ENCODE results near the gene GCGR.

DNA sequence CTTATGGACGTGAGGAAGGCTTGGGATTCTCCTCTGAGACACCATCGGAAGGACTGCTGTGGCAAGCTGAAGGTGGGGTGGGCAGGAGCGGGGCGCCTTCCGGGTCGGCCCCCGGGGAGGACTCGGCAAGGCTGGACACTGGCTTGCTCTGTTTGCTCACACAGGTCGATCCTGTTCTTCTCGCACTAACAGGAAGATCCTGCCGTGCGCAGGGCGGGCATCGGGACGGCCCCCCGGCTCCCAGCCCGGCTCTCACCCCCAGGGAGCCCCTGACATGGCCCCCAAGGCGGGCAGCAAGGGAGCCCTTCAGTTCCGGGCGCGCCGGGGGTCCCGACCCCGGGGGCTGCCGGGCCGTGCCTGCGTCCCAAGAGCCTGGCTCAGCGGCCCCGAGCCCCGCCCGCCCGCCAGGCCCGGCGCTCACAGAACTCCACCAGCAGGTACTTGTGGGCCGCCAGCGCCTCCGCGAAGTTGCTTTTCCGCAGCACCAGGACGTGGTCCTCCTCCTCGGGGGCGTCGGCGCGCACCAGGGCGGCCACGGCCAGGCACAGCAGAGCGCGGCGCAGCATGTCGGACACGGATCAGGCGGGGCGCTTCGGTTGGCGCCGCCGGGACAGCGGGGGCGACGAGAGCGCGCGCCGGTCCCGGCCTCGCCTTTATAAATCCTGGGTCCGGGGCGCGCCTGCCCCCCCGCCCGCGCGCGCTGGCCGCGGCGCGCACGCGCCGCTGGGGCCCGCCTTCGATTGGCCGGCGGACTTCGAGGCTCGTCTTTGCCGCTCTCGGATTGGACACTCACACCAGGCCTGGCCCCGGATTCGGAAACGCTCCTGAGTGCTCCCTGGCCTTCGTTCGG lies 56.2 kb downstream of the GCGR start, which contains the start of gene P4HB:
- TF ChIP-seq, protein P1, sequence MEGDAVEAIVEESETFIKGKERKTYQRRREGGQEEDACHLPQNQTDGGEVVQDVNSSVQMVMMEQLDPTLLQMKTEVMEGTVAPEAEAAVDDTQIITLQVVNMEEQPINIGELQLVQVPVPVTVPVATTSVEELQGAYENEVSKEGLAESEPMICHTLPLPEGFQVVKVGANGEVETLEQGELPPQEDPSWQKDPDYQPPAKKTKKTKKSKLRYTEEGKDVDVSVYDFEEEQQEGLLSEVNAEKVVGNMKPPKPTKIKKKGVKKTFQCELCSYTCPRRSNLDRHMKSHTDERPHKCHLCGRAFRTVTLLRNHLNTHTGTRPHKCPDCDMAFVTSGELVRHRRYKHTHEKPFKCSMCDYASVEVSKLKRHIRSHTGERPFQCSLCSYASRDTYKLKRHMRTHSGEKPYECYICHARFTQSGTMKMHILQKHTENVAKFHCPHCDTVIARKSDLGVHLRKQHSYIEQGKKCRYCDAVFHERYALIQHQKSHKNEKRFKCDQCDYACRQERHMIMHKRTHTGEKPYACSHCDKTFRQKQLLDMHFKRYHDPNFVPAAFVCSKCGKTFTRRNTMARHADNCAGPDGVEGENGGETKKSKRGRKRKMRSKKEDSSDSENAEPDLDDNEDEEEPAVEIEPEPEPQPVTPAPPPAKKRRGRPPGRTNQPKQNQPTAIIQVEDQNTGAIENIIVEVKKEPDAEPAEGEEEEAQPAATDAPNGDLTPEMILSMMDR (IDR thresholded peaks at IDR 0.05; ENCODE audit: insufficient read depth, low read length, poor library complexity, severe bottlenecking): no peak
- no peak for TF ChIP-seq EZH2phosphoT487 (conservative IDR thresholded peaks at IDR 0.05; ENCODE audit: low read length)

Measured in SU-DHL-6 (cell line).